ENCODE results near the gene PEMT.

The PEMT gene

DNA sequence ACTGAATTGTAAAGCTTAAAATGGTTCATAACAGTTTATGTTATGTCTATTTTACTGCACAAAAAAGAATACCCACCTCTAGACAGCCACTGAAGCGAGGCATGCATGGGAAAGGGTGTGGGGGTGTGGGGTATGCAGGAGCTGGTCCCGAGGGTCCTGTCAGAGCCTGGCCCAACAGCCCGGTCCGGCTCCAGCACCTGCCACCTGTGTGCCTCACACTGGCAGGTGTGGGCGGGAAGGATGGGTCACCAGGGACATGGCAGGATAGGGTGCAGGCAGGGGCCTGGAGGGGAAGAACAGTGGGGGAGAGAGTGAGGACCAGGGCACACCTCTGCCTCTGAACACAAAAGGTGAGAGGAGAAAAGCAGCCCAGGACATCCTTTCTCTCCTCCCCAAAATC lies 72.6 kb downstream of the PEMT start:
- Mint-ChIP-seq H3K27ac (no peak overlapping the region), H3K4me3 (no peak overlapping the region), H3K36me3 (peaks cover 2% of the 10 kb centered on the region), H3K27me3 (no peaks in the 10 kb centered on the region), H3K9me3 (no peaks in the 10 kb centered on the region), H3K4me1 (no peaks in the 10 kb centered on the region)
- ATAC-seq (ENCODE audit: low read depth) (no peak), DNase-seq (ENCODE audit: low spot score in 2 of 2) (no peak)

DNA sequence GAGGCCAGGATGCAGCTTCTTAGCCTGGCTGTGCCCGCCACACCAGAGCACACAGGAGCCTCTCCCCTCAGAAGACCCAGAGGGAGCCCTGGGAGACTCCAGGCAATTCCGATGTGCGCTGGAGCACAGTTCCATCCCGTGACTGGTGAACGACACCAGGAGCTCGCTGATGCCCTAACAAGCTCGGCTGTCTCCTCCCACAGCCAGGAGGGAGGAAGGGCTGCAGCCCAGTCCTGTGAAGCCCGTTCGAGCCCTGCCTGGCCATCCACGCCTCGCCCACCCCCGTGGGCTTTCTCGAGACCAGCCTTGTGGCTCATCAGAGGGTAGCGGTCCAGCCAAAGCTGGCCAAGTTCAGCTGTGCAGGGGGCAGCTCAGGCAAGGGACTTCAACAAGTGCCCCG lies 73.5 kb downstream of the PEMT start:
- DNase-seq (ENCODE audit: low spot score in 2 of 2) (no peak), ATAC-seq (ENCODE audit: low read depth) (no peak)
- Mint-ChIP-seq H3K36me3 (peaks cover 2% of the 10 kb centered on the region), H3K4me1 (no peaks in the 10 kb centered on the region), H3K9me3 (no peaks in the 10 kb centered on the region), H3K4me3 (no peak overlapping the region), H3K27me3 (no peaks in the 10 kb centered on the region), H3K27ac (no peak overlapping the region)

DNA sequence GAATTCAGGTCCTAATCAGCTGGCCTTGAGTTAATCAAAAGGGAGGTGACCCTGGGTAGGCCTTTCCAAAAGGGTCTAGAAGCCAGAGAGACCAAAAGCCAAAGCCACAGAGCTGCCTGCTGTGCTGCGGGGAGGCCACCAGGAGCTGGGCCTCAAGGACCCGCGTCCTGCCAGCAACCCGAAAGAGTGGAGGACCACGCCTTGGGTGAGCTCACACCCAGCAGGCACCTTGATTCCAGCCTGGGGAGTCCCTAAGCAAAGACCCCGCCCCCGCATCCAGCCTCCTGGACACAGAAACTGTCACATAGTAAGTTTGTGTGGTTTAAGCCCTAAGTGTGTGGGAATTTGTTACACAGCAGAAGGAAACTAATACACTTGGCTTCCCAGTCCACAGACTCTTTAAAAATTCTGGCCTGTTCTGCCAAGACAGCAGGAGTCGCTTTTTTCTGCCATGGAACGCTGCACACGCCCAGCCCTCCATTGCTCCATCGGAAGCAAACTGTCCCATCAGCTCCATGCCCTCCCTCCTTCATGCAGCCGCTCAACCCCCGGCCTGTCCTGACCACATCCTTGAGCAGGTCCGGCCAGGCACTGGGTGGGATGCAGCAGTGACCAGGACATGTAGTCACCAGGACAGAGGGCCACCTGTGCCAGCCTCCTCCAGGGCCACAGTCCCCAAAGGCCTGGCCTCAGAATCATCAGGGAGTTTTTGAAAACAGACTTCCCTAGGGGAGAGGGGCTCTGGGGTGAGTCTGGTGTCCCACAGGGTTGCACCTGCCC lies 74.4 kb downstream of the PEMT start:
- H3K9me3 Mint-ChIP-seq, result no peaks in the 10 kb centered on the region
- no peaks in the 10 kb centered on the region for H3K4me1 Mint-ChIP-seq
- no peak overlapping the region for H3K4me3 Mint-ChIP-seq
- no peaks in the 10 kb centered on the region for H3K27me3 Mint-ChIP-seq
- H3K27ac Mint-ChIP-seq, result no peak overlapping the region
- DNase-seq (ENCODE audit: low spot score in 2 of 2) (no peak), ATAC-seq (ENCODE audit: low read depth) (no peak)
- peaks cover 2% of the 10 kb centered on the region for H3K36me3 Mint-ChIP-seq

DNA sequence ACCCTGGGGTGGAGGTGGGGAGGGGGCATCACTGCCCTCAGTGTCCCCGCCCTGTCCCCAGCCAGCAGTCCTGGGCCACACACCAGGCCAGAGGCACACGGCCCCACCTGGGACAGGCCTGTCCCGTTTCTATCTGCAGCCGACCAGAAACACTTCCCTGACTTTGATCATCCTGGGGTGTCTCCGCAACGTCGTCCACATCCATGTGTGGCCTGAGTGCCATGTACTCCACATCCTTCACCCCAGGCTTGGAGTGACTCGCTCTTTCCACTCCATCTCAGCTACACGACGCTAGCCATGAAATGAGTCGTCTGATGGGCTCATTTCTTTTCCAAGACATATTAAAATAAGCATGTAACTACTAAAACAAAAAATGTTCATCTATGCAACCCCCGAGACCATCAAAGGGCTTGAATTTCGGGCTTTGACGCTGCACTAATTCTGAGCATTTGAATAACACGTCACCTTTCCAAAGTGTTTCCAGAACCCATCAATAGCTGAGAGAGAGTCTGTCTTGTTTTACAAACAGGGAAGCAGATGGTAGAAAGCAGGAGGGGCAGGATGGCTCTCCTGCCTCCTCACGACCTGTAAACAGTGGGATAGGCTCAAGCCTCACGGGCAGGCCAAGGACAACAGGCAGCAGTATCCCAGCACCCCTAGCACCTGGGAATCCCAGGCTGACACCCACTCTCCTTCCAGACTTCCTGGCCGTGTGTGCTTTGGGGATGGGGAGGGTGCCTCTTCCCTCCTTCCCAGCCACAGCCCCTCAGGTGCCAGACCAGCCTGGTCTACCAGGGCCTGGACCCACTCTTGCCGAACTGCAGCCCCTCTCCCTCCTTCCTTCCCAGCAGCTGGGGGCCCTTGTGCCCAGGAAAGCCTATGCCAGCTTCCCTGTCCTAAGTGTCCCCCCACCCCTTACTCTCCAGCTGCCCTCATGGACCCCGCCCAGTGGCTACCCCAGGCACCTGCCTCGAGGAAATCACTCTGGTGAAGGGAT lies 75.3 kb downstream of the PEMT start:
- no peak for ATAC-seq (ENCODE audit: low read depth)

DNA sequence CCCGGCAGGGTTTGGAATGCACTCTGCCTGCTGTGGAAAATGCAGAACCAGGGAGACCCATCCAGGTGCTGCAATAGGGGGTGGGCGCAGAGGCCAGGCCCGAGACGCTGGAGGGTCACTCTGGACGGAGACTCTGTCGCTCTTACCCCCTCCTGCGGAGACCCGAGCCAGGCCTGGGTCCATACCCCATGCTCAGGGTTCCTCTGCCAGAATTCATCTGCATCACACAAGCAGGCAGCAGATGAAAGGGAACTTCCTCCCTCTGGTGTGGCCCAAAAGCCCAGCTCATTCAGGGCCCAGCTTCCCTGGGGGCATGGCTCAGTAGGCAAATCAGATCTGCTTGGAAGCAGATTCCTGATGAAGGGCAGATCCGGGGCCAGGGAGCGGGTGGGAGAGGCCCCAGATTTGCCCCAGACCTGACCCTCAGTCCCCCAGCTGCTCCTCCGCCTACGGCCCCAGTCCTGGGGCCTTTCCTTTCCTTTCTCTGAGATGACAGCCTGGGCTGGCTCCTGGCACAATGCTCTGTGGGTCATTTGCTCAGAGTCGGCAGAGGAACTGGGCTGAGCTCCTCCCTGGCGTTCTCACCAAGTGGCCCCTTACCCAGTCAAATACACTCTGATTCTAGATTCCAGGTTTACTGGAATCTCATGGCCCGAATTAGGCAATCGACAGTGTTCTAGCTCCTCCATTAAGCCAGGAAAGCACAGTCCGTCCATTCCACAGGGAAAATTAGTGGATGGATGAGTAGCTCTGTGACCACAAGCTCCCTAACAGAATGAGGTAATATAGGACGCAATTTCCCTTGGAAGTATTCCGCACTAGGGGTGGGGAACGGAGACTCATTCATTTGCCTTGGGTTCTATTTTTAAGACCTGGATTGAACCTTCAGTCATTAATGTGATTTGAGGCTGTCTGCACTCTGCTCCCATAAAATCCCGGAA lies 76.2 kb downstream of the PEMT start:
- no peak overlapping the region for H3K27ac Mint-ChIP-seq
- H3K9me3 Mint-ChIP-seq, result no peaks in the 10 kb centered on the region
- ATAC-seq (ENCODE audit: low read depth) (no peak), DNase-seq (ENCODE audit: low spot score in 2 of 2) (no peak)
- no peak overlapping the region for H3K4me3 Mint-ChIP-seq
- no peaks in the 10 kb centered on the region for H3K4me1 Mint-ChIP-seq
- no peaks in the 10 kb centered on the region for H3K36me3 Mint-ChIP-seq
- no peaks in the 10 kb centered on the region for H3K27me3 Mint-ChIP-seq

More for the DNA sequence above, 75.3 kb downstream of the PEMT start:
- H3K9me3 Mint-ChIP-seq, result no peaks in the 10 kb centered on the region
- no peak overlapping the region for H3K4me3 Mint-ChIP-seq
- DNase-seq (ENCODE audit: low spot score in 2 of 2), result no peak
- H3K27me3 Mint-ChIP-seq, result no peaks in the 10 kb centered on the region
- no peak overlapping the region for H3K27ac Mint-ChIP-seq
- no peaks in the 10 kb centered on the region for H3K4me1 Mint-ChIP-seq
- peaks cover 2% of the 10 kb centered on the region for H3K36me3 Mint-ChIP-seq

DNA sequence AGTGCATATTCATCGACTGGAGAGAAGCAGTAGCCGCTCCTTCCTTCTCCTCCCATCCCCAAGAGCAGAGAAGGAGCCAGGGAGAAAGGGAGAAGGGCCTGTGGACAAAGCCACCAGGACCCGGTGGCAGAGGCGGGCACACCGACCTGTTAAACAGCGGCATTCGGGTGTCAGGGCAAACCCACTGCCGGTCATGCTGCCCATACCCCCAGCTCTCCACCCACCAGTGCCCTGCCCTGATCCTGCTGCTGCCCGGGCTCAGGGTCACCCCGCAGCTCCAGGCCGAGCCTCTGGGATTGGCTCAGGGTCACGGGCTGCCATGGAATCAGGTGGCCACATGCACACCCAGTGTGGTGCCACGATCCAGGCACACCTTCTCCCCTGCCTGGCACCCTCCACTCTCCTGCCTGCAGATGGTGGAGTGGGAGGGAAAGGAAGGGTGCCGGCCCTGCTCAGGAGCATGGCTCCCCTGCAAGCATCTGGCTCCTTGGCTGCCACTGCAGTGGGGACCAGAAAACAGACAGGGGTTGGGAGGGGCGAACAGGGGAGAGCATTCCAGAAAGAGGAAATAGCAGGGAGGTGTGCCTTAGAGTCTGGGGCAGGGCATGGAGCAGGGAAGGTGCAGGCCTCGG lies 77.0 kb downstream of the PEMT start:
- H3K9me3 Mint-ChIP-seq, result no peaks in the 10 kb centered on the region
- H3K36me3 Mint-ChIP-seq, result no peaks in the 10 kb centered on the region
- DNase-seq (ENCODE audit: low spot score in 2 of 2) (no peak), ATAC-seq (ENCODE audit: low read depth) (no peak)
- peaks cover 4% of the 10 kb centered on the region for H3K4me1 Mint-ChIP-seq
- H3K27ac Mint-ChIP-seq, result no peak overlapping the region
- H3K27me3 Mint-ChIP-seq, result no peaks in the 10 kb centered on the region
- H3K4me3 Mint-ChIP-seq, result no peak overlapping the region

DNA sequence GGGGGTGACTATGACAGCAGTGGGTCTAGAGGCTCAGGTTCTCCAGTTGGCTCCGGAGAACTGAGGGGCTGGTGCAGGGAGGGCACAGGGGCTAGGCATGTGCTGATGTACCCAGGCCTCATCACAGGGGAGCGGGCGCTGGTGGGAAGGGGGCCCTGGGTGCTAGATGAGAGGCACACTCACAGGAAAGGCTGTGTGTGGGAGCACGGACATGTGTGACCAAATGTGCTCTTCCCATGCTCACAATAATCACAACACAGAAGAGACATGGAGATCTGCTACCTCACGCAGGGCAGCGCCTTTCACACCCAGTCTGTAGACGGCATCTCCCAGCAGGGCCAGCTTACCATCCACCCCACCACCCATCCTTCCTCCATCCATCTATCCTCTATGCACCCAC lies 77.9 kb downstream of the PEMT start:
- DNase-seq (ENCODE audit: low spot score in 2 of 2) (no peak), ATAC-seq (ENCODE audit: low read depth) (no peak)
- Mint-ChIP-seq H3K36me3 (no peaks in the 10 kb centered on the region), H3K9me3 (no peaks in the 10 kb centered on the region), H3K27ac (peak overlapping the region; percentile 3), H3K27me3 (no peaks in the 10 kb centered on the region), H3K4me3 (no peak overlapping the region), H3K4me1 (peaks cover 4% of the 10 kb centered on the region)

DNA sequence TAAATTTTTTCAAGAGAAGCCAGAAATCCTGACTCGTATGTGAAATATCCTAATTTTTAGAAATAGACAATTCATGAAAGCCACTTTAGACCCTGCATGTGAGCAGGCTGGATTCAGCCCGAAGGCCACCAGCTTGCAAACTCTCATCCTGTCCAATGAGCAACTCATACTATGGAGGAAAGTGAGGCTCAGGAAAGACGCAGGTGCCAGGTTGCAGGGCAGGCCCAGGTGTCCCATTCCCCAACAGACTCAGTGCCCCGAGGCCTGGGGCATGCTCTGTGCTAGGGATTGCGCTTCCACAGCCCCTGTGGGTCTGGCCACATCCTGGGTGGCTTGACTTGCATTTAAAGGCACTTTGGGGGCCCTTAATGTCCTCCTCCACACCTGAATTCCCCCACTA lies 78.6 kb downstream of the PEMT start:
- no peak for ATAC-seq (ENCODE audit: low read depth)
- no peaks in the 10 kb centered on the region for H3K27me3 Mint-ChIP-seq
- peaks cover 4% of the 10 kb centered on the region for H3K4me1 Mint-ChIP-seq
- no peak overlapping the region for H3K27ac Mint-ChIP-seq
- no peak overlapping the region for H3K4me3 Mint-ChIP-seq
- DNase-seq (ENCODE audit: low spot score in 2 of 2), result no peak
- H3K9me3 Mint-ChIP-seq, result no peaks in the 10 kb centered on the region
- H3K36me3 Mint-ChIP-seq, result no peaks in the 10 kb centered on the region

DNA sequence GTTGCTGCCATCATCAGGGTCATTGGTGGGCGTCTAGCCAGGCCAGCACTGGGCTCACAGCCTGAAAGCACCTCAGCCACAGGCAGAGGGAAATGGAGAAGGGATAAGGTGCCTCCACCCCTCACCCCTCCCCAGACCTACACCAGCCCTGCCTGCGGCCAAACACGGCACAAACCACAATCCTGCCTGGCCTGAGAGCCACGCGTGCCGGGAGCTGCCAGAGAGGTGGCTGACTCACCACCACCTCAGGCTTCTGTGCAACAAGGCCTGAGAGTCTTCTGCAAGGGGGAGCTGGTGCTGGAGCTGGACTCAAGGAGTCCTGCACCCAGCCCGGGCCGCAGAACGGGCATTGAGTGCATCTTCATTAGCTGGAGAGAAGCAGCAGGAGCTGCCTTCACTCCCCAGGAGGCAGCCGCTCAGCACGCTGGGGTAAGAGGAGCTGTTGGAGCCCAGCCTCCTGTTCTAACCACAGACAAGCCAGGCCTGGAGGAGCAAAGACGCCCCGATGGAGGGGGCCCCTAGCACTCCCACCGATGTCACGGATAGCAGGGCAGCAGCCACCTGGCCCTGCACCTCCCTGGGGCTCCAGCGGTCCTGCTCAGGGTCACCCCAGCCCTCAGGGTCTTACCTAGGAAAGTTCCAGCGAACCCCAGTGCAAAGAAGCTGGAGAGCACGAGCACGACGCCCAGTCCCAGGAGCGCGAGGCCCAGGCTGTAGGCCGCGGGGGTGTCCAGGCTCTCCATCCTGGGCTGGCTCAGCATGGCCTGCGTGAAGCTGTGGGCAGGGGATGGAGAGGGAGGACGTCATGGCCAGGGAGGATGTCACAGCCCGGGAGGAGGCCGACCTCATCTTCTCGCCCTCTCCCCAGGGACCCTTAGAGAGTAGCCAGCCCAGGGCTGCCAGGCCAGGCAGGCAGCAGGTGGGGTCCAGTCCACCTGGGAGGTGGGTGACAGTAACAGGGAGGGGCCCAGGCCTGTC lies 79.3 kb downstream of the PEMT start:
- Mint-ChIP-seq H3K4me3 (no peak overlapping the region), H3K4me1 (peaks cover 4% of the 10 kb centered on the region), H3K27ac (no peak overlapping the region), H3K27me3 (no peaks in the 10 kb centered on the region), H3K9me3 (no peaks in the 10 kb centered on the region), H3K36me3 (no peaks in the 10 kb centered on the region)
- ATAC-seq (ENCODE audit: low read depth), result no peak
- no peak for DNase-seq (ENCODE audit: low spot score in 2 of 2)

DNA sequence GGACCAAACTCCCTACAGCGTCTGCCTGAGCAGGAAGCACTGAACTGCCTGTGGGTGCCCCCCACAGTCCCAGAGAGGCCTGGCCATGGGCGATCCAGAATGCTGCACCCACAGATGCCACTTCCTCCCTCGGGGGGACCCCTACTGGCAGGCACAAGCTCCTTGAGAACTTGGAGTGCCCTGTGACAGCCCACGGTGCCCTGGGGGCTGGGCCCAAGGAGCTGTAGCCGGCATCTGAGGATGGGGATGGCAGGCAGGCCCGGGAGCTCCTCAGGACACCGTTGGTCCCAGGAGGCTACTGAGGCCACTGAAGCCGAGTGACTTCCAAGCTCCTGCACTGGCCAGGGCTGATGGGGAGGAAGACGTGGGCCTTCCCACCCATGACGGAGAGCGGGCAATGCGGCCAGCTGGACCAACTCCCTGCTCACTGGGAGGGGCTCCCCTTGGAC lies 80.2 kb downstream of the PEMT start:
- ATAC-seq (ENCODE audit: low read depth), result no peak
- H3K27ac Mint-ChIP-seq, result no peak overlapping the region

DNA sequence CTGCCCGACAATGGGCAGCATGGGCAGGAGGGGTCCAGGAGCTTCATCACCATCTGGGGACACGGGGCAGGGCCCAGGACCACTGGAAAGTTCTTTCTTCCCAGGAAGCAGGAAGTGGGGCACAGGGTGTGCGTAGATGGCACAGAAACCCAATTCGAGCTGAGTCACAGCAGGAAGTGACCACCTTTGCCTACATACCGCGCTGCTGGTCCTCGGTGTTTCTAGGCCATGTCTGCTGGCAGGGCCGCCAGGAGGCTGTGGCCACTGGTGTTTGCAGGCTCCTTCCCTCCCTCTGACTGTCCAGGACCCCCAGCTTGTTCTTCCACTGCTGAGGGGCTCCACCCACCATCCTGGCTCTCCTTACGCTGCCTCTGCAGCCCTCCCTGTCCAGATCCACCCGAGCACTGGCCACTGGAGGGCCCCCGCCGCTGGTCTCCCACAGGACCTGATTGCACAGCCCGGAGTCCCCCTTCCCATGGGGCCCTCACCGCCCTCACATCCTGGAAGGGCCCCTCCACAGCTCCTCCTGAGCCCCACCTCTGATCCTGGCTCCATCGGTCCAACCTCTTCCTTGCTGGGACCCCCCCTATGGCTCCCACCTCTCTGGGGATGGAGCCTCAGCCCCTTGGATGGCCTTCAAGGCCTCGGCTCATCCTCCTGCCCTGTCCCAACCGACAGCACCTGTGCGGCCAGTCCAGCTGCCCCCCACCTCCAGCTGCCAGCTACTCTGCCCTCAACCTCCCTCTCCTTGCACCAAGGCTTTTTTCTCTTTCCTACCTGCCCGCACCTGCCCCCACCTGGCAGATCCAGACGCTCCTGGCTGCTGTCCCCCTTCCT lies 80.8 kb downstream of the PEMT start:
- no peak for DNase-seq (ENCODE audit: low spot score in 2 of 2)
- Mint-ChIP-seq H3K27me3 (no peaks in the 10 kb centered on the region), H3K4me1 (peaks cover 4% of the 10 kb centered on the region), H3K36me3 (no peaks in the 10 kb centered on the region), H3K4me3 (no peak overlapping the region), H3K27ac (no peak overlapping the region), H3K9me3 (no peaks in the 10 kb centered on the region)
- ATAC-seq (ENCODE audit: low read depth), result no peak

More for the DNA sequence above, 80.2 kb downstream of the PEMT start:
- Mint-ChIP-seq H3K9me3 (no peaks in the 10 kb centered on the region), H3K4me1 (peaks cover 4% of the 10 kb centered on the region), H3K27me3 (no peaks in the 10 kb centered on the region), H3K36me3 (no peaks in the 10 kb centered on the region), H3K4me3 (no peak overlapping the region)
- no peak for DNase-seq (ENCODE audit: low spot score in 2 of 2)
